ENCODE measurements around the gene POSTN. TPM values are rescaled to one million over a fixed set of nuclear protein-coding genes. Genes with fewer than 3 reads are reported as not detected.

POSTN gene, protein sequence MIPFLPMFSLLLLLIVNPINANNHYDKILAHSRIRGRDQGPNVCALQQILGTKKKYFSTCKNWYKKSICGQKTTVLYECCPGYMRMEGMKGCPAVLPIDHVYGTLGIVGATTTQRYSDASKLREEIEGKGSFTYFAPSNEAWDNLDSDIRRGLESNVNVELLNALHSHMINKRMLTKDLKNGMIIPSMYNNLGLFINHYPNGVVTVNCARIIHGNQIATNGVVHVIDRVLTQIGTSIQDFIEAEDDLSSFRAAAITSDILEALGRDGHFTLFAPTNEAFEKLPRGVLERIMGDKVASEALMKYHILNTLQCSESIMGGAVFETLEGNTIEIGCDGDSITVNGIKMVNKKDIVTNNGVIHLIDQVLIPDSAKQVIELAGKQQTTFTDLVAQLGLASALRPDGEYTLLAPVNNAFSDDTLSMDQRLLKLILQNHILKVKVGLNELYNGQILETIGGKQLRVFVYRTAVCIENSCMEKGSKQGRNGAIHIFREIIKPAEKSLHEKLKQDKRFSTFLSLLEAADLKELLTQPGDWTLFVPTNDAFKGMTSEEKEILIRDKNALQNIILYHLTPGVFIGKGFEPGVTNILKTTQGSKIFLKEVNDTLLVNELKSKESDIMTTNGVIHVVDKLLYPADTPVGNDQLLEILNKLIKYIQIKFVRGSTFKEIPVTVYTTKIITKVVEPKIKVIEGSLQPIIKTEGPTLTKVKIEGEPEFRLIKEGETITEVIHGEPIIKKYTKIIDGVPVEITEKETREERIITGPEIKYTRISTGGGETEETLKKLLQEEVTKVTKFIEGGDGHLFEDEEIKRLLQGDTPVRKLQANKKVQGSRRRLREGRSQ
- total RNA-seq (10 to 100 TPM in 3 of 7 donors, 1 to 10 TPM in 3, under 1 TPM in 1; 0.48 to 38.3 (median 6.1) TPM), polyA plus RNA-seq (100 to 1,000 TPM in 1 of 2 donors, 1 to 10 TPM in 1; 6.1 to 120 TPM)
- long read RNA-seq, donor 1: 0 reads
- long read RNA-seq, donor 2, transcript POSTN-202 (22 exons, 3,196 nt): minor isoform, 7 of 23 reads
- long read RNA-seq, donor 2, transcript POSTN-203 (23 exons, 3,373 nt): major isoform, 13 of 23 reads
- long read RNA-seq, donor 2, partial matches to known transcripts: 0 of 23 reads
- long read RNA-seq, donor 2, other reads (novel, unspliced or antisense): 0 of 23 reads
- long read RNA-seq, donor 3, transcript POSTN-202 (22 exons, 3,196 nt): major isoform, 5 of 13 reads
- long read RNA-seq, donor 3, partial matches to known transcripts: 1 of 13 reads
- long read RNA-seq, donor 3, other reads (novel, unspliced or antisense): 3 of 13 reads

DNA sequence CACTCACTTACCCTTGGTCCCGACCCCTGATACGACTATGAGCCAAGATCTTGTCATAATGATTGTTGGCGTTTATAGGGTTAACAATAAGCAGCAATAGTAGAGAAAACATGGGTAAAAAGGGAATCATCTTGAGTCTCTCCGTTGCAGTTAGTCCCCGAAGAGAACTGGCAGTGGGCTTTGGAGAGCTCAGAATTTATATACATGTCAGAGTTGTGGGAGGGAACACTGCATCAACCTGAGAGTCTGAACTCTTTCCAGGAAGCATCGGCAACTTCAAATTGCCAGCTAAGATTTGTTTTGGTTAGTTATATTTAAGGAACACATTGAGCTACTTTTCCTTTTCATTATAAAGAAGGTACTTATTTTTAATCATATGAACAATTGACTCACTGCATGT lies at the start of gene POSTN:
POSTN (minus strand) TSS at position 172 of the 400 bp plus-strand sequence; CDS start at position 130, 42 bp downstream.
- 9 to 12% (median 11%) methylated on average over 6 of the region's 6 CpGs for WGBS, 3 donors

DNA sequence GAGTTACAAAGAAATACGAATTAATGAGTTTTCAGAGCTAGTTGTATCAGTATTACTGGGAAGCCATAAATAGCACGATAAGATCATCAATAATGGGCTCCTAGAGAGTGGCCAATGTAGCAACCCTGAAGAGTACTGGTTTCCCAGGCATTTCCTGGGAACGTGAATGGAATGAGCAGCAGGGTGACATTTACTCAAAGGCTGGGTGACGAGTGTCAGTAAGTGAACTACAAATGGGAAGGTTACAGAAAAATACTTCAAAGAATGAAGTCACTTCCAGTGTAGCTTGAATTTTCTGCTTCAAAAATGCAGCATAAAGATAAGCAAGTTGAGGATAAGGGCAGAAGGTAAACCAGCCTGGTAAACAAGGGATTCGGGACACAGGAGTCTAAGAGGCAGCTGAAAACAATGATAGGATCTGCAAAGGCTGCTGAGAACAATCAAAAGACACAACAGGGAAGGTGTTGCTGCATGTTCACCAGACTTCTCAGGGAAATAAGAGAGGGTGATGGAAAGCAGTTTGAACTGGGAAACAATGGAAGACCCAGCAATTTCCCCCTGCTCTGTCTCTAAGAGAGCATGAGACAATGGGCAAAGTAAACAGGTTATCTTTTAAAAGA lies 48.6 kb upstream of the POSTN start:
- Histone ChIP-seq H3K27me3 (no peaks in the 10 kb centered on the region), H3K4me3 (no peak overlapping the region), H3K27ac (no peak overlapping the region), H3K36me3 (no peaks in the 10 kb centered on the region), H3K9me3 (no peaks in the 10 kb centered on the region), H3K4me1 (ENCODE audit: insufficient read depth) (peaks cover 3% of the 10 kb centered on the region)
- DNase-seq: no peak
- TF ChIP-seq, protein P1, sequence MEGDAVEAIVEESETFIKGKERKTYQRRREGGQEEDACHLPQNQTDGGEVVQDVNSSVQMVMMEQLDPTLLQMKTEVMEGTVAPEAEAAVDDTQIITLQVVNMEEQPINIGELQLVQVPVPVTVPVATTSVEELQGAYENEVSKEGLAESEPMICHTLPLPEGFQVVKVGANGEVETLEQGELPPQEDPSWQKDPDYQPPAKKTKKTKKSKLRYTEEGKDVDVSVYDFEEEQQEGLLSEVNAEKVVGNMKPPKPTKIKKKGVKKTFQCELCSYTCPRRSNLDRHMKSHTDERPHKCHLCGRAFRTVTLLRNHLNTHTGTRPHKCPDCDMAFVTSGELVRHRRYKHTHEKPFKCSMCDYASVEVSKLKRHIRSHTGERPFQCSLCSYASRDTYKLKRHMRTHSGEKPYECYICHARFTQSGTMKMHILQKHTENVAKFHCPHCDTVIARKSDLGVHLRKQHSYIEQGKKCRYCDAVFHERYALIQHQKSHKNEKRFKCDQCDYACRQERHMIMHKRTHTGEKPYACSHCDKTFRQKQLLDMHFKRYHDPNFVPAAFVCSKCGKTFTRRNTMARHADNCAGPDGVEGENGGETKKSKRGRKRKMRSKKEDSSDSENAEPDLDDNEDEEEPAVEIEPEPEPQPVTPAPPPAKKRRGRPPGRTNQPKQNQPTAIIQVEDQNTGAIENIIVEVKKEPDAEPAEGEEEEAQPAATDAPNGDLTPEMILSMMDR (IDR thresholded peaks at IDR 0.05): no peak
- TF ChIP-seq EP300 (IDR thresholded peaks at IDR 0.05) (no peak), POLR2A (IDR thresholded peaks at IDR 0.05) (no peak)
- intact Hi-C loops (cut with DNase I): no loop called here
- WGBS, 3 donors: 55 to 64% (median 64%) methylated on average over 5 of the region's 5 CpGs

More for the DNA sequence above, at the start of gene POSTN:
- no peak for TF ChIP-seq EP300 (IDR thresholded peaks at IDR 0.05)
- TF ChIP-seq POLR2A (IDR thresholded peaks at IDR 0.05): no peak
- TF ChIP-seq, protein P1 (IDR thresholded peaks at IDR 0.05): no peak
- peaks cover 1% of the 10 kb centered on the region for H3K4me1 ChIP-seq (ENCODE audit: insufficient read depth)
- DNase-seq: no peak
- H3K4me3 ChIP-seq: peak within 1 kb of the TSS; percentile 22
- intact Hi-C loops (cut with DNase I): no loop called here
- no peaks in the 10 kb centered on the region for H3K9me3 ChIP-seq
- no peaks in the 10 kb centered on the region for H3K27me3 ChIP-seq
- H3K36me3 ChIP-seq: no peaks in the 10 kb centered on the region
- H3K27ac ChIP-seq: no peak within 1 kb of the TSS

DNA sequence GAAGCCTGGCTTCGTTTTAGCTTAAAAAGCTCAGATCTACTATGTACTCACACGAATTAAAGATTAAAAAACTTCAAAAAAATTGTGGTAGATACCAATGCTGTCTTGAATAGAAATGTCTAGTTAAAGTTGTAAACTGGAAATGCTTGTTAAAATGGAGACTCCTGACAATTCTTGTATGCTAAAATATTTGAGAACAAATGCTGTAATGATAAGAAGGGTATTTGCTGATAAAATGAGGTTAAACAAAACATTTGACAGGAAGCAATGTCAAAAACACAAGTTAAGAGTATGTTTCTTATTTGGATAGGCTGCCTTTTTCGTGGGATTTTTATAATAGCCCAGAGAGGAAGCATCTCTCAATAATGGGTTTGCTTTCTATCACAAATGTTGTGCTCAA lies 48.0 kb upstream of the POSTN start:
- no peaks in the 10 kb centered on the region for H3K27me3 ChIP-seq
- H3K9me3 ChIP-seq: no peaks in the 10 kb centered on the region
- H3K36me3 ChIP-seq: no peaks in the 10 kb centered on the region
- intact Hi-C loops (cut with DNase I): no loop called here
- H3K27ac ChIP-seq: no peak overlapping the region
- 6 to 30% (median 9%) methylated on average over 3 of the region's 3 CpGs for WGBS, 3 donors
- TF ChIP-seq EP300 (IDR thresholded peaks at IDR 0.05): no peak
- DNase-seq: no peak
- peaks cover 3% of the 10 kb centered on the region for H3K4me1 ChIP-seq (ENCODE audit: insufficient read depth)
- no peak overlapping the region for H3K4me3 ChIP-seq

DNA sequence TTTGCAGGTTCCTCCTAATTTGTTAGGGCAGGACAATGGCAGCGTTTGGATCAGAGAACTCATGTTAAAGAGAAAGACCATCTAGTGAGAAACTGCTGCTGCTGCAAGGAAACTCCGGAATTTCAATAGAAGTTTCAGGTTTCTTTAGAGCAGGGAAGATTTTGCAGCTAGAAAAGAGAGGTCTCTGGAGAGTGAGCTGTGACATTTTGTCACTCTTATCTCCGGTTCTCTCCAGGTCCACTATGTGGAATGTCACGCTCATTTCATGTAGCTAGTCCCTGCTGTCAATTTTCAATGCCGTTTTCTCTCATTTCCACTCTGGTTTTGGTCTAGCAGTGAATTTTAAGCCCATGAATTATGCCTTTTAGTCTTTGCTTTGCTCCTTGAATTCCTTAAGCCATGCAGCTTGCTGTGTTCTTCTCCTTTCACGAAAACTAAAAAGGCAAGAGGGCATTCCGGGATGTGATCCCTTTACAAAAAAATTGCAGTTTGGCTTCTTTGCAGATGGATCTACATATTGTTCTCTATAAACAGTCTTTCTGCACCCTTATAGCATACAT lies 46.7 kb upstream of the POSTN start:
- no peaks in the 10 kb centered on the region for H3K36me3 ChIP-seq
- TF ChIP-seq EP300 (IDR thresholded peaks at IDR 0.05): no peak
- no peak for TF ChIP-seq POLR2A (IDR thresholded peaks at IDR 0.05)
- TF ChIP-seq, protein P1 (IDR thresholded peaks at IDR 0.05): no peak
- H3K4me3 ChIP-seq: no peak overlapping the region
- peaks cover 3% of the 10 kb centered on the region for H3K4me1 ChIP-seq (ENCODE audit: insufficient read depth)
- no peak for DNase-seq
- H3K27me3 ChIP-seq: no peaks in the 10 kb centered on the region
- no peaks in the 10 kb centered on the region for H3K9me3 ChIP-seq
- H3K27ac ChIP-seq: no peak overlapping the region
- intact Hi-C loops (cut with DNase I): no loop called here
- WGBS, 3 donors: 70 to 75% (median 71%) methylated on average over 7 of the region's 7 CpGs

All from ovary (tissue), 10 donors.